Left kidney (tissue), 1 donor: ENCODE data around the gene UFD1. TPM values are rescaled to one million over a fixed set of nuclear protein-coding genes. Genes with fewer than 3 reads are reported as not detected.

Source experiments
- polyA plus RNA-seq: library from polyadenylated mRNA; unstranded; fragments of 120-200 nt; gene quantifications from one replicate; pipeline ENCODE4 v1.2.1, GENCODE V29; 2013; ENCODE audit not compliant: insufficient read length

The UFD1 gene
- polyA plus RNA-seq, 1 donor: 67.5 TPM

Other genes starting within 250 kb of the UFD1 start
- 6.9 TPM for gene CLTCL1, start 187.5 kb downstream of the UFD1 start, polyA plus RNA-seq
- 34.6 TPM for gene HIRA, start 47.5 kb downstream of the UFD1 start, polyA plus RNA-seq
- 43.2 TPM for gene MRPL40, start 46.6 kb downstream of the UFD1 start, polyA plus RNA-seq
- gene C22orf39, start 31.5 kb downstream of the UFD1 start, polyA plus RNA-seq: 41.1 TPM
- gene CDC45, start 727 bp upstream of the UFD1 start, polyA plus RNA-seq: 25.2 TPM
- 17.5 TPM for gene CLDN5, start 45.2 kb upstream of the UFD1 start, polyA plus RNA-seq
- gene SEPTIN5, start 235.3 kb upstream of the UFD1 start, polyA plus RNA-seq: 32.1 TPM
- 2.9 TPM for gene GP1BB, start 244.3 kb upstream of the UFD1 start, polyA plus RNA-seq